AG04450 (cell line): ENCODE results near the gene CPLANE2. TPM values are rescaled to one million over a fixed set of nuclear protein-coding genes. Genes with fewer than 3 reads are reported as not detected.

Source experiments
- CTCF ChIA-PET: fragments of 300-600, 350-600 bp; formaldehyde crosslinking; extraction: SDS; loops from one replicate; lab custom pipeline; 2022; ENCODE audit warnings: antibody characterized with exemption, inconsistent platforms; lab: Charles Lee
- POLR2A ChIA-PET: fragments of 350-600 bp; formaldehyde crosslinking; extraction: SDS; loops from one replicate; lab custom pipeline; 2021; ENCODE audit warnings: antibody characterized with exemption, inconsistent platforms; lab: Yijun Ruan, JAX
- DNase-seq: peaks from one replicate; pipeline ENCODE4 v3.0.0-alpha.2; 2011; ENCODE audit warnings: low read depth, low spot score
- H3K27ac ChIP-seq: one replicate; pipeline ENCODE4 v1.5.1; 2012; ENCODE audit warnings: low read depth, low read length, control low read depth
- H3K27me3 ChIP-seq: one replicate; pipeline ENCODE4 v1.6.0; 2012; ENCODE audit warnings: low read length; ENCODE audit not compliant: control insufficient read depth, insufficient read depth
- H3K4me3 ChIP-seq: 2 replicates; pipeline ENCODE4 v1.5.1; 2011; ENCODE audit warnings: mild to moderate bottlenecking, low read depth, low read length, control low read depth
- H3K9me3 ChIP-seq: 2 replicates; pipeline ENCODE4 v1.5.1; 2012; ENCODE audit warnings: low read length; ENCODE audit not compliant: control insufficient read depth, insufficient read depth
- CTCF ChIP-seq: IDR thresholded peaks from 2 replicates; pipeline ENCODE4 v1.5.1; 2011; ENCODE audit warnings: low read depth, low read length, control low read depth, inconsistent platforms
- polyA minus RNA-seq: library from RNA; depleted of rRNA, polyadenylated mRNA; stranded (reverse); fragments of >200 nt; gene quantifications from 2 replicates; pipeline ENCODE4 v1.2.3, GENCODE V29; 2011; rRNA and poly(A)+ RNA removed
- polyA plus RNA-seq: library from polyadenylated mRNA; depleted of rRNA; stranded (reverse); fragments of >200 nt; gene quantifications from 2 replicates; pipeline ENCODE4 v1.2.3, GENCODE V29; 2011; rRNA removed

Gene CPLANE2, protein sequence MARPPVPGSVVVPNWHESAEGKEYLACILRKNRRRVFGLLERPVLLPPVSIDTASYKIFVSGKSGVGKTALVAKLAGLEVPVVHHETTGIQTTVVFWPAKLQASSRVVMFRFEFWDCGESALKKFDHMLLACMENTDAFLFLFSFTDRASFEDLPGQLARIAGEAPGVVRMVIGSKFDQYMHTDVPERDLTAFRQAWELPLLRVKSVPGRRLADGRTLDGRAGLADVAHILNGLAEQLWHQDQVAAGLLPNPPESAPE
- polyA plus RNA-seq: 3.6 and 5.7 TPM in 2 replicates
- polyA minus RNA-seq: 8.2 and 11.6 TPM in 2 replicates

DNA sequence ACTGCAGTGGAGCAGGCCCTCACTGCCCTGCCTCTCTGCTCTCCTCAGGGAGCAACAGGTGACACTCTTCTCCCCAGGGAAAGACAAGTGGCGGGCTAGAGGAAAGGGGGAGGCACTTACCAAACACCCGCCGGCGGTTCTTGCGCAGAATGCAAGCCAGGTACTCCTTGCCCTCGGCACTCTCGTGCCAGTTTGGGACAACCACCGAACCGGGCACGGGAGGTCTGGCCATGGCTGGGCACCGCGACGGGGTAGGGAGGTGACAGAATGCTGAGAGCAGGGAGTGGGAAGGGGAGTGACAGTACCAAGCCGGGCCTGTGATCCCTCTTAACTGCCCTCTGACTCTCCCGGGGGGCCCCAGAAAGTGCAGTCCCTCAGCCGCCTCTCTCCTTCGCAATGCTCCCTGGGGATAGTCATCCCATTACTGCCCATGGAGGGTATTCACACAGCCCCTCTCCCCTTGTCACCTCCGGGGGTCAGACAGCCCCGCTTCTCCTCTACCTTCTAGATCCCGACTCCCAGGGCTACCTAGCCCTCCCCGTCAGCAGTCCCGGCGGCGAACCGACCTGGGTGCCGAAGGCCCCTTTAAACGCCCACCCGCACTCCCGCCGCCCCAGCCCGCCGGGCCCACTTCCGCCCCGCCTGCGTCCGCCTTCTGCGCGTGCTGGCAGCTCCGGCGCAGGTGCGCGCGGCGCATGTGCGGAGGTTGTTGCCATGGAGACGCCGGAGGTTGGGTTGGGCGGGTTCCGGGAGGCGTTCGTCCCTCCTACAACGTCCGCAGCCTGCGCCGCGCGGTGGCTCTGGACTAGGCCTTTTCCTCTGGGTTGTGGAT is at the start of gene CPLANE2:
TSS of gene CPLANE2 (minus strand) at position 673 of the 832 bp plus-strand sequence. CDS start at position 232, 441 bp downstream.
- POLR2A ChIA-PET: interaction anchor here (0.6 kb wide), 1 partner anchor 20 kb away, joined by 3 read pairs; no protein-coding TSS in a partner anchor
- H3K9me3 ChIP-seq: peaks cover 6% of the 10 kb centered on the region; the same call in 1 of the 2 replicates
- no peaks in the 10 kb centered on the region for H3K27me3 ChIP-seq
- CTCF ChIA-PET: interaction anchor here (0.9 to 2.2 kb wide), 3 partner anchors 116 to 154 kb away, joined by 4 to 8 read pairs (median 6); partner anchors contain the start of gene FBXO42
- DNase-seq: peak; percentile 74
- TF ChIP-seq CTCF: no peak
- peak within 1 kb of the TSS; percentile 78 for H3K27ac ChIP-seq
- H3K4me3 ChIP-seq: peak within 1 kb of the TSS; percentile 77

GRCh38 chr1:16286122-16286521 is 49.1 kb upstream of the CPLANE2 start:
- H3K27ac ChIP-seq: no peak overlapping the region
- DNase-seq: no peak
- H3K27me3 ChIP-seq: no peaks in the 10 kb centered on the region
- CTCF ChIA-PET: interaction anchor here (0.6 to 1.2 kb wide), 2 partner anchors 11 to 15 kb away, joined by 3 to 6 read pairs; no protein-coding TSS in a partner anchor
- H3K9me3 ChIP-seq: no peaks in the 10 kb centered on the region
- POLR2A ChIA-PET: no interaction called here
- no peak for TF ChIP-seq CTCF
- no peak overlapping the region for H3K4me3 ChIP-seq

- no peak overlapping the region for H3K27ac ChIP-seq
- POLR2A ChIA-PET: interaction anchor here (0.7 kb wide), 1 partner anchor 68 kb away, joined by 4 read pairs; no protein-coding TSS in a partner anchor
These were observed 44.8 kb upstream of the CPLANE2 start for GRCh38 chr1:16281765-16282164.

DNA sequence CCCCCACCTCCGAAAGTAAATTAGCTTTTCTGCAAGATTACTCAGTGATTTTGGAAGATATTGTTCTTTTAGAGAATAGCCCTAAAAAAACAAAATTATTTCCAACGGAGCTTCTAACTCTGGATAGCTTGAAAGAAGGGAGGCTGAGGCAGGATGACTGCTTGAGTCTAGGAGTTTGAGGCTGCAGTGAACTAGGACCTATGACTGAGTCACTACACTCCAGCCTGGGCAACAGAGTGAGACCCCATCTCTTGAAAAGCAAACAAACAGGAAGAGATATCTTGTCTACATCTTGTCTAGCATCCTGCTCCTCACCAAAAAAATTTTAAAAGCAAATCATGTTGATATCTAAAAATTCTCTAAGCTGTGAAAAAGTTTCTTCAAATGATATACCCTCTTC is 42.2 kb upstream of the CPLANE2 start:
- Histone ChIP-seq H3K9me3 (no peaks in the 10 kb centered on the region), H3K4me3 (no peak overlapping the region), H3K27me3 (no peaks in the 10 kb centered on the region), H3K27ac (no peak overlapping the region)
- POLR2A ChIA-PET: no interaction called here
- DNase-seq: no peak
- no peak for TF ChIP-seq CTCF
- CTCF ChIA-PET: no interaction called here

More at GRCh38 chr1:16281765-16282164, 44.8 kb upstream of the CPLANE2 start:
- H3K27me3 ChIP-seq: no peaks in the 10 kb centered on the region
- no peak for TF ChIP-seq CTCF
- CTCF ChIA-PET: interaction anchor here (0.6 kb wide), 2 partner anchors 14 to 41 kb away, joined by 3 read pairs; no protein-coding TSS in a partner anchor
- H3K4me3 ChIP-seq: no peak overlapping the region
- H3K9me3 ChIP-seq: no peaks in the 10 kb centered on the region
- DNase-seq: no peak
